Activated naive CD8-positive, alpha-beta T cell (primary cell): Measurements from ENCODE around the gene SERPINE1.
"Not testable (repeated sequence)": the region's sequence is repeated elsewhere in the genome, so short reads cannot be mapped to it uniquely, and the experiment has no call there.

Experiments
- H3K27ac Mint-ChIP-seq: one replicate; pipeline ENCODE4 v1.8.0; 2021; ENCODE audit warnings: mixed read lengths
- H3K27me3 Mint-ChIP-seq: one replicate; pipeline ENCODE4 v1.8.0; 2021; ENCODE audit warnings: mixed read lengths
- H3K36me3 Mint-ChIP-seq: one replicate; pipeline ENCODE4 v1.8.0; 2021; ENCODE audit warnings: mixed read lengths
- H3K4me1 Mint-ChIP-seq: one replicate; pipeline ENCODE4 v1.8.0; 2021; ENCODE audit warnings: low read depth, mixed read lengths
- H3K4me3 Mint-ChIP-seq: one replicate; pipeline ENCODE4 v1.8.0; 2021; ENCODE audit warnings: mild to moderate bottlenecking, mixed read lengths
- H3K9me3 Mint-ChIP-seq: one replicate; pipeline ENCODE4 v1.8.0; 2021; ENCODE audit warnings: low read depth, mixed read lengths

The SERPINE1 gene

DNA sequence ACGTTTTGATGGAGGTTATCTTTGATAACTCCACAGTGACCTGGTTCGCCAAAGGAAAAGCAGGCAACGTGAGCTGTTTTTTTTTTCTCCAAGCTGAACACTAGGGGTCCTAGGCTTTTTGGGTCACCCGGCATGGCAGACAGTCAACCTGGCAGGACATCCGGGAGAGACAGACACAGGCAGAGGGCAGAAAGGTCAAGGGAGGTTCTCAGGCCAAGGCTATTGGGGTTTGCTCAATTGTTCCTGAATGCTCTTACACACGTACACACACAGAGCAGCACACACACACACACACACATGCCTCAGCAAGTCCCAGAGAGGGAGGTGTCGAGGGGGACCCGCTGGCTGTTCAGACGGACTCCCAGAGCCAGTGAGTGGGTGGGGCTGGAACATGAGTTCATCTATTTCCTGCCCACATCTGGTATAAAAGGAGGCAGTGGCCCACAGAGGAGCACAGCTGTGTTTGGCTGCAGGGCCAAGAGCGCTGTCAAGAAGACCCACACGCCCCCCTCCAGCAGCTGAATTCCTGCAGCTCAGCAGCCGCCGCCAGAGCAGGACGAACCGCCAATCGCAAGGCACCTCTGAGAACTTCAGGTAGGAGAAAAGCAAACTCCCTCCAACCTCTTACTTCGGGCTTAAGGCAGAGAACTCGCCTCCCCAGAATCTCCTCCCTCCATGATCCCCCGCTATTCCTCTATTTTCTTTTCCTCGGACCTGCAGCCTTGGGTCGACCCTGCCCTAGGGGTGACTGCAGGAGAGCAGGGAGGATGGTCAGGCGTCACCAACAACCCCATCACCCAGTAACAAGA, at the start of gene SERPINE1:
TSS of gene SERPINE1 (plus strand) at position 454 of the 809 bp plus-strand sequence. CDS start 1,290 bp downstream, outside the sequence.
- H3K27me3 Mint-ChIP-seq = peaks cover 24% of the 10 kb centered on the region

DNA sequence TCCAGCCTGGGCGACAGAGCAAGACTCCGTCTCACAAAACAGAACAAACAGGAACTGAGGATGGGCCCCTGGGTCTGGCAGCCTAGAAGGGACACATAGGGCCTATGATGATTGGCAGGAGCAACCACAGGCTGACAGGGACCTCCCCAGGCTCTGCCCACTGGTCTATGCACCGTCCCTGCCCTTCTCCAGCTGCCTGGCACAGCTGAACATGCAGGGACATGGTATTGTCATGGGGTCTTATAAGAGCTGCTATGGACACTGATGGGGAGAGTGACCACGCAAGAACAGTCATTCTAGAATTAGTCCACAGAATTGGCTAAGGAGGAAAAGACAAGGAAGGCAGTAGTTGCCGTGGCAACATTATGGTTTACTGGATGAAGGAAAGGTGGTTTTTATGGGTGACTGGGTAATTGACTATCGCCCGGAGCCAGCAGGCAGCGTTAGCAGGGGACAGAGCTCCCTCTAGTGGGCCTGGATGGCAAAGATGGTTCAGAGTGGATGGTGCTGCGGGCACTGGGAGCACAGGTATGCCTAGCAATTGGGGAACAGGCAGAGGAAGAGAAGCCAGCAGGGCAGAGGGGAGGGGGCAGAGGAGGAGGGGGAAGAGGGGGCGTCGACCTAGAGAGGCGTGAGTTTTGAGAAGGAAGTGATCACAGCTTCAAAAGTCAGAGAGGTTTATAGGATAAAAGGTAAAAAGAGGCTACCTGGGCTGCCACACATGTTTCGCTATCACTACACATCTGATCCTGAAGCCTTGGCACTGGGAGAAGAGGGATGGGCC, 49.4 kb upstream of the SERPINE1 start:
- peaks cover 3% of the 10 kb centered on the region for H3K27me3 Mint-ChIP-seq
- H3K4me1 Mint-ChIP-seq = peaks cover 5% of the 10 kb centered on the region
- no peaks in the 10 kb centered on the region for H3K36me3 Mint-ChIP-seq
- no peaks in the 10 kb centered on the region for H3K9me3 Mint-ChIP-seq
- no peak overlapping the region for H3K4me3 Mint-ChIP-seq
- H3K27ac Mint-ChIP-seq = no peak overlapping the region

More for the DNA sequence above, at the start of gene SERPINE1:
- Mint-ChIP-seq H3K9me3 (no peaks in the 10 kb centered on the region), H3K4me1 (peaks cover 30% of the 10 kb centered on the region), H3K27ac (no peak within 1 kb of the TSS), H3K36me3 (no peaks in the 10 kb centered on the region), H3K4me3 (peak within 1 kb of the TSS; percentile 61)

GRCh38 chr7:101081432-101081831, 45.5 kb upstream of the SERPINE1 start:
- H3K9me3 Mint-ChIP-seq = no peaks in the 10 kb centered on the region
- H3K27ac Mint-ChIP-seq = no peak overlapping the region
- no peaks in the 10 kb centered on the region for H3K27me3 Mint-ChIP-seq
- H3K4me1 Mint-ChIP-seq = peaks cover 20% of the 10 kb centered on the region
- no peaks in the 10 kb centered on the region for H3K36me3 Mint-ChIP-seq
- H3K4me3 Mint-ChIP-seq = no peak overlapping the region

DNA sequence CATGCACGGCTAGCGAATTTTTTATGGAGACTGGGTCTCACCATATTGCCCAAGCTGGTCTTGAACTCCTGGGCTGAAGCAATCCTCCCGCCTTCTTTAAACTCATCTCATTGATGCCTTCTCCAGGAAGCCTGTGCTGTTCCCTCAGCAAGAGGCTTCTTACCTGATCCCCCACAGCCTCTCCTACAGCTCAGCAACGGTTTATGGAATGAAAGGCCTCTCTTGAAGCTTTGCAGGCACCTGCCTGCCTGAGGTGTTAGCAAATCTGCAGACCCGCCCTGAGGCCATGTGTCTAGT, 42.1 kb upstream of the SERPINE1 start:
- Mint-ChIP-seq H3K4me3 (peak overlapping the region; percentile 96), H3K4me1 (peaks cover 32% of the 10 kb centered on the region), H3K27ac (peak overlapping the region; percentile 97), H3K27me3 (no peaks in the 10 kb centered on the region), H3K9me3 (no peaks in the 10 kb centered on the region), H3K36me3 (no peaks in the 10 kb centered on the region)

DNA sequence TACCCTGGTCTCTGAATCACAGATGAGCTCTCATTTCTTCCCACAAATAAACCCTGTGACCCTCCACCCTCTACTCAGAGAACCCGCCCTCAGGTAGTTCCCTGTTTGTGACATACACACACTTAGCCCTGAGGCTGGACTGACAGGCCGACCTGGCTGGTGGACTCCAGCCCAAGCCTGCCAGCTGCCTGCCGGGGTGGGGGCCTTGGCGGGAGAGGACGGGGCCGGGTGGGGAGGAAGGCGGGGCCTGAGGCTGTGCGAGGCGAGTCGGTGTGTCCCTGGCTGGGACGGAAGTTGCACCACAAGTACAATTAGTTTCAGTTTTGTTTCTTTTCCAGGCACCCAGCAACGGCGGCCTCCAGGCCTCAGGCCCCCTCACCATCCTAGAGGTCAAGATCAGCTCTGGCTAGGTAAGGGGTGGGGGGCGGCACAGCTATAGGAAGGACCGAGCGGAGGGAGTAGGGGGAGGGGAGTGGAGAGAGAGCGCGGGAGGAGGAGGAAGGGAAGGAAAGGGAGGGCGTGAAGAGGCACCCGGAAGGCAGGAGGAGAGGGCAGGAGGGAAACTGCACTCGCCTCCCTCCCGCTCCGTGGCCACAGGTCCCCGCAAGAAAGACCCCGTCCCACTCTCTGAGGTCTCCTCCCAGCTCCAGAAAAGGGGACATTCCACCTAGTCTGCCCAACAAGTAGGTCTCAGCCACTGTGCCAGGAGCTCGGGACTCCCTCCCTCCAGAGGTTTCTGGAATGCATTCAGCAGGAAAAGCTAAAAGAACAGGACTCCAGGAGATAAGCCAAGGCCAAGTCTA, 41.5 kb upstream of the SERPINE1 start, which contains the start of gene TRIM56:
TSS of gene TRIM56 (plus strand) at position 320 of the 803 bp plus-strand sequence. CDS start 1,832 bp downstream, outside the sequence.
- Mint-ChIP-seq H3K27ac (peak within 1 kb of the TSS; percentile 97), H3K27me3 (no peaks in the 10 kb centered on the region), H3K9me3 (no peaks in the 10 kb centered on the region), H3K4me1 (peaks cover 33% of the 10 kb centered on the region), H3K4me3 (peak within 1 kb of the TSS; percentile 96), H3K36me3 (no peaks in the 10 kb centered on the region)

DNA sequence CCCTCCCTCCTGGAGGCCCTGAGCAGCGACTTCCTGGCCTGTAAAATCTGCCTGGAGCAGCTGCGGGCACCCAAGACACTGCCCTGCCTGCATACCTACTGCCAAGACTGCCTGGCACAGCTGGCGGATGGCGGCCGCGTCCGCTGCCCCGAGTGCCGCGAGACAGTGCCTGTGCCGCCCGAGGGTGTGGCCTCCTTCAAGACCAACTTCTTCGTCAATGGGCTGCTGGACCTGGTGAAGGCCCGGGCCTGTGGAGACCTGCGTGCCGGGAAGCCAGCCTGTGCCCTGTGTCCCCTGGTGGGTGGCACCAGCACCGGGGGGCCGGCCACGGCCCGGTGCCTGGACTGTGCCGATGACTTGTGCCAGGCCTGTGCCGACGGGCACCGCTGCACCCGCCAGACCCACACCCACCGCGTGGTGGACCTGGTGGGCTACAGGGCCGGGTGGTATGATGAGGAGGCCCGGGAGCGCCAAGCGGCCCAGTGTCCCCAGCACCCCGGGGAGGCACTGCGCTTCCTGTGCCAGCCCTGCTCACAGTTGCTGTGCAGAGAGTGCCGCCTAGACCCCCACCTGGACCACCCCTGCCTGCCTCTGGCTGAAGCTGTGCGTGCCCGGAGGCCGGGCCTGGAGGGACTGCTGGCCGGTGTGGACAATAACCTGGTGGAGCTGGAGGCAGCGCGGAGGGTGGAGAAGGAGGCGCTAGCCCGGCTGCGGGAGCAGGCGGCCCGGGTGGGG, 39.4 kb upstream of the SERPINE1 start:
- H3K9me3 Mint-ChIP-seq = no peaks in the 10 kb centered on the region
- peak overlapping the region; percentile 27 for H3K4me3 Mint-ChIP-seq
- H3K27ac Mint-ChIP-seq = no peak overlapping the region
- H3K36me3 Mint-ChIP-seq = peaks cover 4% of the 10 kb centered on the region
- peaks cover 39% of the 10 kb centered on the region for H3K4me1 Mint-ChIP-seq
- no peaks in the 10 kb centered on the region for H3K27me3 Mint-ChIP-seq

- Mint-ChIP-seq H3K27me3 (no peaks in the 10 kb centered on the region), H3K4me3 (no peak overlapping the region), H3K4me1 (peaks cover 40% of the 10 kb centered on the region), H3K9me3 (no peaks in the 10 kb centered on the region), H3K36me3 (peaks cover 4% of the 10 kb centered on the region), H3K27ac (no peak overlapping the region)
These were observed 38.9 kb upstream of the SERPINE1 start for GRCh38 chr7:101088069-101088425.

DNA sequence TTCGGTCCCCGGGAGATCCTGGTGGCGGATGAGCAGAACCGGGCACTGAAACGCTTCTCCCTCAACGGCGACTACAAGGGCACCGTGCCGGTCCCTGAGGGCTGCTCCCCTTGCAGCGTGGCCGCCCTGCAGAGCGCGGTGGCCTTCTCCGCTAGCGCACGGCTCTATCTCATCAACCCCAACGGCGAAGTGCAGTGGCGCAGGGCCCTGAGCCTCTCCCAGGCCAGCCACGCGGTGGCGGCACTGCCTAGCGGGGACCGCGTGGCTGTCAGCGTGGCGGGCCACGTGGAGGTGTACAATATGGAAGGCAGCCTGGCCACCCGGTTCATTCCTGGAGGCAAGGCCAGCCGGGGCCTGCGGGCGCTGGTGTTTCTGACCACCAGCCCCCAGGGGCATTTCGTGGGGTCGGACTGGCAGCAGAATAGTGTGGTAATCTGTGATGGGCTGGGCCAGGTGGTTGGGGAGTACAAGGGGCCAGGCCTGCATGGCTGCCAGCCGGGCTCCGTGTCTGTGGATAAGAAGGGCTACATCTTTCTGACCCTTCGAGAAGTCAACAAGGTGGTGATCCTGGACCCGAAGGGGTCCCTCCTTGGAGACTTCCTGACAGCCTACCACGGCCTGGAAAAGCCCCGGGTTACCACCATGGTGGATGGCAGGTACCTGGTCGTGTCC, 37.9 kb upstream of the SERPINE1 start:
- Mint-ChIP-seq H3K27ac (peak overlapping the region; percentile 61), H3K4me1 (peaks cover 40% of the 10 kb centered on the region), H3K27me3 (no peaks in the 10 kb centered on the region), H3K4me3 (peak overlapping the region; percentile 57), H3K9me3 (no peaks in the 10 kb centered on the region), H3K36me3 (peaks cover 4% of the 10 kb centered on the region)

DNA sequence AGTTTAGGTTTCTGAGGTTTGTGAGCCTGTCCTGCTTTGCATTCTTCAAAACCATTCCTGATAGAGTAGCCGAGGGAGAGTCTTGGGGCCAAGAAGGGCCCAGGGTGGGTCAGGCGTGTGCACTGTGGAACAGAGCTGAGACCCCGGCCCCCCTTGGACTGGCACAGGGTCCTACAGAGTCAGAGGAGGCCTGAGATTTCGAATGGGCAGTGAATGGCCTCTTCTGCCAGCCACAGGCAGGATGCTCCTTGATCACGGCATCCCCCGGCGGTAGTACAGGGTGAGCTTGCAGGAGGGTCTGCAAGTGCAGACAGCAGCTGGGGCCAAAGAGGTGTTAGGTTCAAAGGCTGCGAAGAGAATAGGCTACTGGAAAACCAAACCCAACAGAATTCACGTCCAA, 37.0 kb upstream of the SERPINE1 start:
- peak overlapping the region; percentile 61 for H3K27ac Mint-ChIP-seq
- H3K4me3 Mint-ChIP-seq = peak overlapping the region; percentile 20
- H3K4me1 Mint-ChIP-seq = peaks cover 35% of the 10 kb centered on the region

DNA sequence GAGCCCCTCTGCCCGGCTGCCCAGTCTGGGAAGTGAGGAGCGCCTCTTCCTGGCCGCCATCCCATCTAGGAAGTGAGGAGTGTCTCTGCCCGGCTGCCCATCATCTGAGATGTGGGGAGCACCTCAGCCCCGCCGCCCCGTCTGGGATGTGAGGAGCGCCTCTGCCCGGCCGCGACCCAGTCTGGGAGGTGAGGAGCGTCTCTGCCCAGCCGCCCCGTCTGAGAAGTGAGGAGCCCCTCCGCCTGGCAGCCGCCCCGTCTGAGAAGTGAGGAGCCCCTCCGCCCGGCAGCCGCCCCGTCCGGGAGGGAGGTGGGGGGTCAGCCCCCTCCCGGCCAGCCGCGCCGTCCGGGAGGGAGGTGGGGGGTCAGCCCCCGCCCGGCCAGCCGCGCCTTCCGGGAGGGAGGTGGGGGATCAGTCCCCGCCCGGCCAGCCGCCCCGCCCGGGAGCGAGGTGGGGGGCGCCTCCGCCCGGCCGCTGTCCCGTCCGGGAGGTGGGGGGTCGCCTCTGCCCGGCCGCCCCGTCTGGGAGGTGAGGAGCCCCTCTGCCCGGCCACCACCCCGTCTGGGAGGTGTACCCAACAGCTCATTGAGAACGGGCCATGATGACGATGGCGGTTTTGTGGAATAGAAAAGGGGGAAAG, 34.5 kb upstream of the SERPINE1 start:
- H3K27ac Mint-ChIP-seq, H3K27me3 Mint-ChIP-seq, H3K36me3 Mint-ChIP-seq, H3K9me3 Mint-ChIP-seq, H3K4me3 Mint-ChIP-seq: not testable (repeated sequence)
- peaks cover 23% of the 10 kb centered on the region for H3K4me1 Mint-ChIP-seq

More for the DNA sequence above, 37.0 kb upstream of the SERPINE1 start:
- H3K9me3 Mint-ChIP-seq = no peaks in the 10 kb centered on the region
- no peaks in the 10 kb centered on the region for H3K27me3 Mint-ChIP-seq
- H3K36me3 Mint-ChIP-seq = peaks cover 8% of the 10 kb centered on the region

DNA sequence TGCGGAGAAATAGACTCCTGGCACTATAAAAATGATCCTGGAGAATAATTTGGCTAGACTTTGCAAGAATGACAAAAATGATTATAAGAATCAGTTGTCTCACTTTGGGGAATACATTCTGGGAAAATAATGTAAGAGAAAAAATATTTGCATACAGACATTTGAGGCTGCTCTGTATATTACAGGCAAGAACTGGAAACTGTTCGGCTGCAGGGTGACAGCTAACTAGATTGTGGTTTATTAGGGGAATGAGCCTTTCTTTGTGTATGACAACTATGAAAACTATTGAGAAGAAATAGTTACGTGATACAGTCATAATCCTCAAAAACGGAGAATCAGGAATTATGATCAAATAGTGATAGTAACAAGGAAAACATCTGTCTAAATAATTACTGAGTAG, 33.0 kb upstream of the SERPINE1 start:
- Mint-ChIP-seq H3K27me3 (no peaks in the 10 kb centered on the region), H3K27ac (peak overlapping the region; percentile 5), H3K36me3 (peaks cover 8% of the 10 kb centered on the region), H3K9me3 (no peaks in the 10 kb centered on the region), H3K4me1 (peaks cover 20% of the 10 kb centered on the region), H3K4me3 (no peak overlapping the region)

DNA sequence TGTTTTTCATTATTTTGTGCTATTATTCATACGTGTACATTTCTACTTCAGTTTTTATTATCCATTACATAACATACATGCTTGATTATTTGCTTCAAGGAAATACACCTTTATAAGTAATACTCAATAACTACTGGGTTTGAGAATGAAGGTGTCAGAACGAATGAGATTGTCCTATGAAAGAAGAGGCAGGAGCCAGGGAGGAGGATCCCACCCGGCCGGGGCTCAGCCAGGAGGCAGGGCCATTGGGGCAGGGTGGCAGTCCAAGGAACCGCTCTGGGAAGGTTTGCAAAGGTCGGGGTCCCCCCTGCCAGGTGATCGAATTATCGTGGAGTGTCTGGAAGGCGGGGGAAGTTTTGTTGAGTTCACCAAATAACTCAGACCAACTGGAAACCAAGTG, 32.5 kb upstream of the SERPINE1 start:
- Mint-ChIP-seq H3K4me3 (no peak overlapping the region), H3K36me3 (peaks cover 8% of the 10 kb centered on the region), H3K4me1 (peaks cover 17% of the 10 kb centered on the region), H3K27ac (no peak overlapping the region), H3K27me3 (no peaks in the 10 kb centered on the region), H3K9me3 (no peaks in the 10 kb centered on the region)

DNA sequence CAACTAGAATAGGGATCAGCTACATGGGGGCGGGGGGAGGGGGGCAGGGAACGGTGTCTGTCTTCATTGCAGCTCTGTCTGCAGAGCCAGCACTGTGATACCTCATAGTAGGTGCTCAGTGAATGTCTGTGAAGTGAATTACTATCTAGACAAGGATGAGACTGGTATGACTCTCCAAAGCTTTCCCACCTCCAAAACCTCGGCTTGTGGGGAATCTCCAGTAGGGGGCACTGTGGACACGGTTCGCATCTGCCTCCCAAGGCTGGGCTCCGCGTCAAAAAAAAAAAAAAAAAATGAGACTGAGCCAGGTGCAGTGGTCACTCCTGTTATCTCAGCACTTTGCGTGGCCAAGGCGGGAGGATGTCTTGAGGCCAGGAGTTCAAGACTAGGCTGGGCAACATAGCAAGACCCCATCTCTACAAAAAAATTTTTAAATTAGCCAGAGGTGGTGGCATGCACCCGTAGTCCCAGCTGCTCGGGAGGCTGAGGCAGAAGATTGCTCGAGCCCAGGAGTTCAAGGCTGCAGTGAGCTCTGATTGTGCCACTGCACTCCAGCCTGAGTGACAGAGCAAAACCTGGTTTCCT, 32.0 kb upstream of the SERPINE1 start:
- no peak overlapping the region for H3K4me3 Mint-ChIP-seq
- no peaks in the 10 kb centered on the region for H3K27me3 Mint-ChIP-seq
- no peak overlapping the region for H3K27ac Mint-ChIP-seq
- no peaks in the 10 kb centered on the region for H3K9me3 Mint-ChIP-seq
- peaks cover 17% of the 10 kb centered on the region for H3K4me1 Mint-ChIP-seq
- peaks cover 8% of the 10 kb centered on the region for H3K36me3 Mint-ChIP-seq
